Measurements from ENCODE around the gene CTRL. TPM values are rescaled to one million over a fixed set of nuclear protein-coding genes. Genes with fewer than 3 reads are reported as not detected.

The CTRL gene
- total and polyA plus RNA-seq, 11 donors: 0.23 to 2.1 (median 0.74) TPM; not detected in 1

GRCh38 chr16:67967183-67967957, 35.7 kb upstream of the CTRL start:
- ATAC-seq: no peak
- WGBS, 4 donors: 2 to 4% (median 3%) methylated on average over 18 of the region's 18 CpGs
- DNase-seq: no peak
- TF ChIP-seq, protein P1, sequence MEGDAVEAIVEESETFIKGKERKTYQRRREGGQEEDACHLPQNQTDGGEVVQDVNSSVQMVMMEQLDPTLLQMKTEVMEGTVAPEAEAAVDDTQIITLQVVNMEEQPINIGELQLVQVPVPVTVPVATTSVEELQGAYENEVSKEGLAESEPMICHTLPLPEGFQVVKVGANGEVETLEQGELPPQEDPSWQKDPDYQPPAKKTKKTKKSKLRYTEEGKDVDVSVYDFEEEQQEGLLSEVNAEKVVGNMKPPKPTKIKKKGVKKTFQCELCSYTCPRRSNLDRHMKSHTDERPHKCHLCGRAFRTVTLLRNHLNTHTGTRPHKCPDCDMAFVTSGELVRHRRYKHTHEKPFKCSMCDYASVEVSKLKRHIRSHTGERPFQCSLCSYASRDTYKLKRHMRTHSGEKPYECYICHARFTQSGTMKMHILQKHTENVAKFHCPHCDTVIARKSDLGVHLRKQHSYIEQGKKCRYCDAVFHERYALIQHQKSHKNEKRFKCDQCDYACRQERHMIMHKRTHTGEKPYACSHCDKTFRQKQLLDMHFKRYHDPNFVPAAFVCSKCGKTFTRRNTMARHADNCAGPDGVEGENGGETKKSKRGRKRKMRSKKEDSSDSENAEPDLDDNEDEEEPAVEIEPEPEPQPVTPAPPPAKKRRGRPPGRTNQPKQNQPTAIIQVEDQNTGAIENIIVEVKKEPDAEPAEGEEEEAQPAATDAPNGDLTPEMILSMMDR (IDR thresholded peaks at IDR 0.05): no peak
- TF ChIP-seq POLR2A (IDR thresholded peaks at IDR 0.05): no peak
- intact Hi-C loops (cut with DNase I): loop anchor here in 1 of 10 donors (10.0 kb wide), 1 partner anchor 267 kb away; the partner anchor contains the start of gene ESRP2
- H3K9me3 ChIP-seq: no peaks in the 10 kb centered on the region
- peak overlapping the region; percentile 67 to 100 (median 91) for H3K4me3 ChIP-seq
- H3K36me3 ChIP-seq: peaks cover 0 to 26% (median 13%) of the 10 kb centered on the region in 9 donors
- peaks cover 31 to 61% (median 54%) of the 10 kb centered on the region in 12 donors for H3K4me1 ChIP-seq
- peak overlapping the region; percentile 95 to 100 (median 99) for H3K27ac ChIP-seq
- no peaks in the 10 kb centered on the region for H3K27me3 ChIP-seq

DNA sequence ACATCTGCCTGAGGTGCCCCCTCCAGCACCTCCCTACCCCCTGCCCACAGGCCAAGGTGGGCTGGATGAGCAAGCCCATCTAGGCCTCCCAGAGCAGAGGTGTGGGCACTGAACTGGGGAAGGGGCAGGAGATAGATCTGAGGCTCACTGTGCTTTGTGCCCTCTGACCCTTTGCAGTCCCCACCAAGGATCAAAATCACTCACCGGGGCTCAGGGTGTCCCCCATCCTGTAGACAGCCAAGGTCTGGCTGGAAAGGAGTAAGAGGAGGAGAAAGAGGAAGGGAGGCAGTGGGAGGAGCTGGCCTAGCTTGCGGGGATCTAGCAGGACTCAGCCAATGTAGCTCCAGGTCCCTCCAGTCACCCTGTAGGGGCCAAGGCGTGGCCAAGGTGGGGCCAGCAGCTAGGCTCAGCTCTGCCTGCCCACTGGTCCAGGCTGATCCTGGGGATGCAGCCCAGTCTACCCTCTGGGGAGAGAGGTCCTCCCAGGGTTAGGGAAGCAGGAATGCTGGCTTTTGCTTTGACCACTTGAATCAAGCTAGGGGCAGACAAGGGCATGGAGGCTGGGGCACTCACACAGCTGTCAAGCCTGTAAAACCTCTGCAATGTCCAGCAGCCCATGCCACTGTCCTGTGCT, 35.0 kb upstream of the CTRL start:
- 21 to 40% (median 38%) methylated on average over 3 of the region's 3 CpGs for WGBS, 4 donors
- peak in 4 of 5 donors; percentile 46 to 71 (median 70) for DNase-seq
- peak in 3 of 4 donors; percentile 7 to 19 (median 8) for ATAC-seq

DNA sequence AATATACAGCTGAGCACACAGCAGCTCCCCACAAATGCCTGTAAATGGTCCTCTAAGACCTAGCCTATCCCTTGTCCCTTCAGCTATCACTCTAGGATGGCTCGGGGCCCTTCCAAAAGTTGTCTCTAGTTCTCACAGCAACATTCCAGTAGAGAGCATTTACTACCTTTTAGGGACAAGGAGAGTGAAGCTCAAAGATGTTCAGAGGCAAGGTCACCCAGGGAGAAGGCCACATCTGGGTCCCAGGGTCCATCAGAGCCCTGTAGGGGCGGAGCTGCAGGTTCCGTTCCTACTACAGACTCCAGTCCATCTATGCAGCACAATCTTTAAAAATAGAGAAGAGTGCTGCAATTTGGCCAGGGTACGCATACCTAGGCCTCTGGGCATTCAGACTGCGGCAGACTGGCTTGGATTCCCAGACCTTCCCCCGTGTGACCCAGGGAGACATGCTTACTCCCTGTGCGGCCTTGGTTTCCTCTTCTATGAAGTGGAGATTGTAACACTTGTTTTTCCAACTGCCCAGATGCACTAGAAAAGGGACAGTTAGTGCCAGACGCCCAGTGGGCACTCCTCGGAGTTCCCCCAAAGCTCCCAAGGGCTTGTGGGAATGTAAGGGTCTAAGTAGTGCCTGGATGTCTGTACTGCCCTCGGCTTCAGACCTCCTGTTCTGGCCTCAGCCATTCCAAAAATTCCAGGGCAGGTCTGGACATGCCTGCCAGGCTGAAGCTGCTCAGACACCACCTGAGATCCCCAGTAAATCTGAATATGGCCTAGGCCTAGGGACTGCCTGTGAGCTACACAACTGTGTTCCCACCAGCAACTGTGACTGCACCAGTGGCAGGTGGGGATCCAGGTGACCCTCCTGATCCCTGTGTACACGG, 34.2 kb upstream of the CTRL start:
- peak overlapping the region; percentile 6 to 100 (median 90) for H3K4me3 ChIP-seq
- H3K4me1 ChIP-seq: peaks cover 39 to 76% (median 67%) of the 10 kb centered on the region in 12 donors
- WGBS, 4 donors: 27 to 43% (median 32%) methylated on average over 10 to 11 of the region's 11 CpGs
- H3K9me3 ChIP-seq: no peaks in the 10 kb centered on the region
- intact Hi-C loops (cut with DNase I): loop anchor here in 1 of 10 donors (10.0 kb wide), 1 partner anchor 269 kb away; the partner anchor contains the start of gene ESRP2
- H3K27ac ChIP-seq: peak overlapping the region; percentile 41 to 100 (median 98)
- TF ChIP-seq, protein P1 (IDR thresholded peaks at IDR 0.05): no peak
- TF ChIP-seq POLR2A (IDR thresholded peaks at IDR 0.05): no peak
- H3K27me3 ChIP-seq: no peaks in the 10 kb centered on the region
- DNase-seq: no peak
- peaks cover 0 to 41% (median 27%) of the 10 kb centered on the region in 9 donors for H3K36me3 ChIP-seq
- peak in 1 of 4 donors; percentile 19 for ATAC-seq

More for the DNA sequence above, 35.0 kb upstream of the CTRL start:
- Histone ChIP-seq H3K4me3 (peak overlapping the region; percentile 6 to 100 (median 90)), H3K27ac (peak overlapping the region; percentile 41 to 100 (median 98)), H3K4me1 (peaks cover 34 to 68% (median 60%) of the 10 kb centered on the region in 12 donors), H3K9me3 (no peaks in the 10 kb centered on the region), H3K27me3 (no peaks in the 10 kb centered on the region), H3K36me3 (peaks cover 0 to 33% (median 20%) of the 10 kb centered on the region in 9 donors)
- TF ChIP-seq, protein P1 (IDR thresholded peaks at IDR 0.05): no peak
- TF ChIP-seq POLR2A (IDR thresholded peaks at IDR 0.05): no peak
- intact Hi-C loops (cut with DNase I): loop anchor here in 1 of 10 donors (10.0 kb wide), 1 partner anchor 268 kb away; the partner anchor contains the start of gene ESRP2
